HL-60 (cell line): ENCODE data around the gene OPN3.

ENCODE experiments used
- DNase-seq, 2 experiments: peaks; one replicate each; pipeline ENCODE4 v3.0.0-alpha.2; 2010 to 2020; ENCODE audit warnings: low read depth in 1 of 2, low spot score in 1 of 2
- H3K27ac ChIP-seq: fragments of 250-450 bp; sonication (Bioruptor Pico); replicated peaks from 2 replicates; pipeline ENCODE4 v1.5.1; 2020; ENCODE audit warnings: mild to moderate bottlenecking, moderate library complexity
- H3K27me3 ChIP-seq: fragments of 250-450 bp; sonication (Bioruptor Pico); 2 replicates; pipeline ENCODE4 v1.5.1; 2021; ENCODE audit warnings: mild to moderate bottlenecking, moderate library complexity; ENCODE audit not compliant: insufficient read depth, poor library complexity, severe bottlenecking
- H3K4me3 ChIP-seq: replicated peaks from 2 replicates; pipeline ENCODE4 v1.5.1; 2011; ENCODE audit warnings: mild to moderate bottlenecking, control low read depth, low read length; ENCODE audit not compliant: insufficient read depth
- GABPA ChIP-seq: IDR thresholded peaks from 2 replicates; pipeline ENCODE4 v1.6.1; 2012; ENCODE audit warnings: low read depth
- POLR2AphosphoS5 ChIP-seq: IDR thresholded peaks from 2 replicates; pipeline ENCODE4 v1.6.1; 2012; ENCODE audit warnings: low read depth
- SPI1 ChIP-seq: IDR thresholded peaks from 2 replicates; pipeline ENCODE4 v1.6.1; 2012; ENCODE audit warnings: low read depth, mild to moderate bottlenecking, borderline replicate concordance
- TF ChIP-seq, protein P1 (sequence below): IDR thresholded peaks from one replicate; pipeline ENCODE4 v1.5.1; 2011; ENCODE audit warnings: low read length, control low read depth, inconsistent platforms; ENCODE audit not compliant: insufficient read depth
- TF ChIP-seq, protein P2 (sequence below): IDR thresholded peaks from 2 replicates; pipeline ENCODE4 v1.6.1; 2012; ENCODE audit warnings: low read depth; ENCODE audit not compliant: insufficient replicate concordance

The OPN3 gene

DNA sequence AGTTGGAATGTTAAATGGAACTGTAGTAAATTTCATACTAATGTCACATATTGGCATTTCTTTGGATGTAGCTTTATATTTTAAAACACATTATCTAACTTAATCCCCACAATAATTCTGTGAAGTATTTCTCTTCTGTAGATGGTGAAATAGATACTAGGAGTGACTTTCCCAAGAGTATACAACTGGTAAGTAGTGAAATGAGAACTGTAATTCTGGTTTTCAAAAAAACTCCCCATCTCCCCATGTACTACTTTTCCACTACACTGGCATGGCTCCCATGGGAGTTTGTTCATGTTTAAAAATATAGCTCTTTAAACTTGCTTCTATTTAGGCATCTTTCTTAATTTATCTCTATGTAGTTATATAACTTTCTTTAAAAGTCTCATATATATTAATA lies 10.2 kb downstream of the OPN3 start:
- no peak for TF ChIP-seq GABPA
- H3K27me3 ChIP-seq, result no peaks in the 10 kb centered on the region
- DNase-seq, result no peak
- no peak overlapping the region for H3K4me3 ChIP-seq
- H3K27ac ChIP-seq, result no peak overlapping the region

DNA sequence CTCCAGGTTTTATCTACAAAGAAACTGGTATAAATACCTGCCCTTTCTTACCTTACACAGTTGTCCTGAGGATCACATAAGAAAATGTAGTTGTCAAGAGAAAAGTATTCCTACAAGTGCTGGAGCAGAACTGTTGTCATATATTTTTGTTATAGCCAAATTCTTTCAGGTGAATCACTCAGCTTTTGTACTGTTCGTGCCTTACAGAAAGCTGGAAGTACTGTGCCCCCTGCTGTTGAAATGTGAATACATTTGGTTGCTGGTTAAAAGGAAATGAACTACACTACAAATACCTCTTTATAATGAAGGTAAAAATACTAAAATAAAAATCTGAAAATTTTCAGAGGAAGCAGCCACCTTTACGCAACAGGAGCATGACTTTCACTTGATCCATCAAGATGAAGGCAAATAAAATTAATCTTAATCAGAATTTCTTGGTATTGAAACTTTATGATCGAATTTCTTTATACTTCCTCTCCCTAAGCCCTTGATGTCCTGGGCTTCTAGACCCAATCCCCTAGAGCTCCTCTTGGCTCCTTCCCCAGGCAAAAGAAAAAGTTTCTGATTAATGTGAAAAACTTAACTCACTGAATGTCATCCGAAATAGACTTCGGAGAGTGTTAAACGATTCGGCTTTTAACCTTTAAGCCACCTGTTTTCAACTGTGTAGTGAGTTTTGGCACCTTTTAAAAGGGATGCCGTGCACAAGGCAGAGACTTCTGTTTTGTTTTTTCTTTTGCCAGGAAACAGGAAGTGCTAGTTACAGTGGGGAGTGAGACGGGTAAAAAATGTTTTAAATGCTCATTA lies 12.5 kb downstream of the OPN3 start:
- peak overlapping the region; percentile 34 for H3K27ac ChIP-seq
- TF ChIP-seq, protein P1, sequence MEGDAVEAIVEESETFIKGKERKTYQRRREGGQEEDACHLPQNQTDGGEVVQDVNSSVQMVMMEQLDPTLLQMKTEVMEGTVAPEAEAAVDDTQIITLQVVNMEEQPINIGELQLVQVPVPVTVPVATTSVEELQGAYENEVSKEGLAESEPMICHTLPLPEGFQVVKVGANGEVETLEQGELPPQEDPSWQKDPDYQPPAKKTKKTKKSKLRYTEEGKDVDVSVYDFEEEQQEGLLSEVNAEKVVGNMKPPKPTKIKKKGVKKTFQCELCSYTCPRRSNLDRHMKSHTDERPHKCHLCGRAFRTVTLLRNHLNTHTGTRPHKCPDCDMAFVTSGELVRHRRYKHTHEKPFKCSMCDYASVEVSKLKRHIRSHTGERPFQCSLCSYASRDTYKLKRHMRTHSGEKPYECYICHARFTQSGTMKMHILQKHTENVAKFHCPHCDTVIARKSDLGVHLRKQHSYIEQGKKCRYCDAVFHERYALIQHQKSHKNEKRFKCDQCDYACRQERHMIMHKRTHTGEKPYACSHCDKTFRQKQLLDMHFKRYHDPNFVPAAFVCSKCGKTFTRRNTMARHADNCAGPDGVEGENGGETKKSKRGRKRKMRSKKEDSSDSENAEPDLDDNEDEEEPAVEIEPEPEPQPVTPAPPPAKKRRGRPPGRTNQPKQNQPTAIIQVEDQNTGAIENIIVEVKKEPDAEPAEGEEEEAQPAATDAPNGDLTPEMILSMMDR, result peak; percentile 26
- TF ChIP-seq, protein P2, sequence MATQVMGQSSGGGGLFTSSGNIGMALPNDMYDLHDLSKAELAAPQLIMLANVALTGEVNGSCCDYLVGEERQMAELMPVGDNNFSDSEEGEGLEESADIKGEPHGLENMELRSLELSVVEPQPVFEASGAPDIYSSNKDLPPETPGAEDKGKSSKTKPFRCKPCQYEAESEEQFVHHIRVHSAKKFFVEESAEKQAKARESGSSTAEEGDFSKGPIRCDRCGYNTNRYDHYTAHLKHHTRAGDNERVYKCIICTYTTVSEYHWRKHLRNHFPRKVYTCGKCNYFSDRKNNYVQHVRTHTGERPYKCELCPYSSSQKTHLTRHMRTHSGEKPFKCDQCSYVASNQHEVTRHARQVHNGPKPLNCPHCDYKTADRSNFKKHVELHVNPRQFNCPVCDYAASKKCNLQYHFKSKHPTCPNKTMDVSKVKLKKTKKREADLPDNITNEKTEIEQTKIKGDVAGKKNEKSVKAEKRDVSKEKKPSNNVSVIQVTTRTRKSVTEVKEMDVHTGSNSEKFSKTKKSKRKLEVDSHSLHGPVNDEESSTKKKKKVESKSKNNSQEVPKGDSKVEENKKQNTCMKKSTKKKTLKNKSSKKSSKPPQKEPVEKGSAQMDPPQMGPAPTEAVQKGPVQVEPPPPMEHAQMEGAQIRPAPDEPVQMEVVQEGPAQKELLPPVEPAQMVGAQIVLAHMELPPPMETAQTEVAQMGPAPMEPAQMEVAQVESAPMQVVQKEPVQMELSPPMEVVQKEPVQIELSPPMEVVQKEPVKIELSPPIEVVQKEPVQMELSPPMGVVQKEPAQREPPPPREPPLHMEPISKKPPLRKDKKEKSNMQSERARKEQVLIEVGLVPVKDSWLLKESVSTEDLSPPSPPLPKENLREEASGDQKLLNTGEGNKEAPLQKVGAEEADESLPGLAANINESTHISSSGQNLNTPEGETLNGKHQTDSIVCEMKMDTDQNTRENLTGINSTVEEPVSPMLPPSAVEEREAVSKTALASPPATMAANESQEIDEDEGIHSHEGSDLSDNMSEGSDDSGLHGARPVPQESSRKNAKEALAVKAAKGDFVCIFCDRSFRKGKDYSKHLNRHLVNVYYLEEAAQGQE, result no peak
- TF ChIP-seq SPI1 (peak; percentile 94), POLR2AphosphoS5 (no peak), GABPA (no peak)
- DNase-seq, result peak in 1 of 2 experiments; percentile 60
- no peak overlapping the region for H3K4me3 ChIP-seq
- no peaks in the 10 kb centered on the region for H3K27me3 ChIP-seq

DNA sequence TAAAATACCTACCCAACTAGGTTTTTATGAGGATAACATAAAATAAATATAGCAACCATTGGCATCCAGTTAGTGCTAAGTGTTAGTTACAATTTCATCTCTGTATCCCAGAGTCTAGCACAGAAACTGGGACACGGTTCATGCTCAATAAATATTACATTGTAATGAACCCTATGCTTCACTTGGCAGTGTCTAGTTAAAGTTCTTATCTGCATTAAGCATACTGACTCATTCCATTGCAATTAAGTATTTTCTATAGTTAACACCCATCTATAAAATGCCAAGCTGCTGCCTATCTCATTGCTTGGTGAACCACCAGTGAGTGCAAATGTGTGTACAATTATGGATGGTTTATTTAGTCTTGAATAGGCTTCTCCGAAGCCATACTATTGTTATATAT lies 15.2 kb downstream of the OPN3 start:
- TF ChIP-seq, protein P1, result no peak
- TF ChIP-seq SPI1 (no peak), GABPA (no peak), POLR2AphosphoS5 (no peak)
- TF ChIP-seq, protein P2, result no peak
- DNase-seq, result no peak
- Histone ChIP-seq H3K4me3 (no peak overlapping the region), H3K27ac (no peak overlapping the region), H3K27me3 (no peaks in the 10 kb centered on the region)

DNA sequence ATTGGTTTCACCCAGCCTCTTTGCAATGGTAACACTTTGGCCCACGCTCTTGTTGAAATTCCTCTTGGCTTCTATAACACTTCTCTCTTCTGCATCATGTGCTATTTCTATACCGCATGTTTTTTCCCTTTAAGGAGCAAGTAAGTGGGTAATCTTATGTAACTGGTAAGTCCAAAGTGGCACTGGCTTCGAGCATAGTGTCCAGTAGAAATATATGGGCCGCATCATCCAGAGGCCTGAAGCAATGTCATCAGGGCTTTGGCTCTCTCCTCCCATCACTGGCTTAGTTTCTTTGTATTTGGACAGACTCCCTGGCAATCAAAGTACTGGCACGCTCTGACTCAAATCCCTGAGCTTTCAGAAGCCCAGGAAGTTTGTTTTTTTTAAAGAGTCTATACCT lies 17.5 kb downstream of the OPN3 start:
- Histone ChIP-seq H3K4me3 (no peak overlapping the region), H3K27me3 (no peaks in the 10 kb centered on the region), H3K27ac (no peak overlapping the region)
- TF ChIP-seq, protein P1, result no peak
- TF ChIP-seq SPI1, result no peak
- TF ChIP-seq, protein P2, result no peak
- TF ChIP-seq GABPA, result no peak
- no peak for TF ChIP-seq POLR2AphosphoS5
- no peak for DNase-seq
